Thymus (tissue), 11 donors: ENCODE results near the gene IMMP2L. TPM values are rescaled to one million over a fixed set of nuclear protein-coding genes. Genes with fewer than 3 reads are reported as not detected.

Experiments
- DNase-seq, 9 donors: peaks; one replicate each; pipeline ENCODE4 v3.0.0-alpha.2; 2013; ENCODE audit warnings: low spot score in 9 of 9, low read depth in 6 of 9, missing footprints in 1 of 9
- H3K27ac ChIP-seq, 2 donors: one replicate each; pipeline ENCODE4 v1.5.1; 2013; ENCODE audit warnings: control low read depth in 1 of 2, low read depth in 1 of 2, low read length in 1 of 2, mild to moderate bottlenecking in 1 of 2, moderate library complexity in 1 of 2
- H3K27me3 ChIP-seq, 2 donors: one replicate each; pipeline ENCODE4 v1.5.1; 2013; ENCODE audit warnings: low read length in 1 of 2; ENCODE audit not compliant: control insufficient read depth in 2 of 2, insufficient read depth in 1 of 2
- H3K36me3 ChIP-seq, 2 donors: one replicate each; pipeline ENCODE4 v1.5.1; 2013; ENCODE audit warnings: low read length in 1 of 2, mild to moderate bottlenecking in 1 of 2, moderate library complexity in 1 of 2; ENCODE audit not compliant: control insufficient read depth in 2 of 2, insufficient read depth in 2 of 2
- H3K4me1 ChIP-seq, 2 donors: one replicate each; pipeline ENCODE4 v1.5.1; 2013; ENCODE audit warnings: low read length in 2 of 2; ENCODE audit not compliant: control insufficient read depth in 2 of 2, insufficient read depth in 2 of 2
- H3K4me3 ChIP-seq, 2 donors: one replicate each; pipeline ENCODE4 v1.5.1; 2013; ENCODE audit warnings: low read length in 2 of 2, control low read depth in 1 of 2, mild to moderate bottlenecking in 1 of 2
- H3K9me3 ChIP-seq, 2 donors: one replicate each; pipeline ENCODE4 v1.5.1; 2013; ENCODE audit warnings: low read length in 1 of 2, mild to moderate bottlenecking in 1 of 2; ENCODE audit not compliant: control insufficient read depth in 2 of 2, insufficient read depth in 1 of 2
- WGBS: extraction: QIAGEN DNeasy Blood & Tissue Kit; methylation state at CpG from one replicate; pipeline ENCODE4 v1.1.7; 2013; 5-methylcytosine and 5-hydroxymethylcytosine counted together
- polyA plus RNA-seq: library from polyadenylated mRNA; stranded (reverse); fragments of 200-250 nt; gene quantifications from one replicate; pipeline ENCODE4 v1.2.3, GENCODE V29; 2013
- total RNA-seq: library from RNA; stranded (reverse); fragments of 120-200 nt; gene quantifications from one replicate; pipeline ENCODE4 v1.2.4, GENCODE V29; 2013
- donor health status: healthy.

Gene IMMP2L
- total and polyA plus RNA-seq, 2 donors, result 11.0 to 12.8 TPM

DNA sequence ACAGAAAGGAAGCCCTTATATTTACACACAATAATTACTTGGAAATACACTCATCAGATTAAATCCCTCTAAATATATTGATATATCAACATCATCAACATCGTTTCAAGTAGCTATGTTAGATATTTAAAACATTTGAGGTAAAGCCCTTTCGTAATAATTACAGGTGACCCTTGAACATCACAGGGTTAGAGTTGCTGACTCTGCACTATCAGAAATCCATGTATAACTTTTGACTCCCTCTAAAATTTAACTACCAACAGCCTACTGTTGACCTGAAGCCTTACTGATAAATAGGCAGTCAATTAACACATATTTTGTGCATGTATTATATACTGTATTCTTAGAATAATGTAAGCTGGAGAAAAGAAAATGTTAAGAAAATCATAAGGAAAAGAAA, 505.9 kb downstream of the IMMP2L start:
- Histone ChIP-seq H3K4me1 (peaks cover 0 to 5% of the 10 kb centered on the region in 2 donors), H3K27me3 (no peaks in the 10 kb centered on the region), H3K36me3 (no peaks in the 10 kb centered on the region), H3K27ac (no peak overlapping the region), H3K4me3 (no peak overlapping the region), H3K9me3 (no peaks in the 10 kb centered on the region)
- no peak for DNase-seq
- 99% methylated on average over 2 of the region's 2 CpGs for WGBS

DNA sequence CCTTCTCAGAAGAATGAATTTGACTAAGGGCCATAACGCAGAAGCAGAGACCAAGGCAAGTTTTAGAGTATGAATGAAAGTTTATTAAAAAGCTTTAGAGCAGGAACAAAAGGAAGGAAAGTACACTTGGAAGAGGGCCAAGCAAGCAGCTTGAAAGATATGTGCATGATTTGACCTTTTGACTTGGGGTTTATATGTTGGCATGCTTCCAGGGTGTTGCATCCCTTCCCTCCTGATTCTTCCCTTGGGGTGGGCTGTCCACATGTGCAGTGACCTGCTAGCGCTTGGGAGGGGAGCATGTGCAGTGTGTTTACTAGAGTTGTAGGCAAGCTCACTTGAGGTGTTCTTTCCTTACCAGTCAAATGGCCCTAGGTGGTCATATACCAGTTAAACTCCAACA, 509.3 kb downstream of the IMMP2L start:
- WGBS, result 93% methylated on average over 2 of the region's 2 CpGs
- DNase-seq, result no peak

DNA sequence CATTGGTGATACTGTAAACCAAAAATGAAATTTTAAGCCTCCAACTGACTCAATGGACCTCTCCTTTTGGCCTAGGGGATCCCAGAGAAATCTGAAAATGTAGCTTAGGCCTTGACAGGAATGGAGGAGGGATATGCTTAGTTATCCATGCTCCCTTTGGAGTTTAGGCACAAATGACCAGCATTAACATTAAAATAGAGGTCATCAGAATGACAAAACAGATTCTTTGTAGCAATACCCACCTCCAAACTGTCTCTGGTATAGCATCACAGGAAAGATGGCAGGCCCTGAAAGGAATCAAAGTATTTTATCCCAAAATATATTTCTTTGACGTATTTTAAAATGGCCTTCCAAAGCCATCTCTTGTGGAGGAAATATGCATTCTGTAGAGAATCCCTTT, 510.5 kb downstream of the IMMP2L start:
- DNase-seq, result no peak

More for the DNA sequence above, 509.3 kb downstream of the IMMP2L start:
- Histone ChIP-seq H3K27me3 (no peaks in the 10 kb centered on the region), H3K27ac (no peak overlapping the region), H3K4me3 (no peak overlapping the region), H3K9me3 (no peaks in the 10 kb centered on the region), H3K4me1 (peaks cover 0 to 5% of the 10 kb centered on the region in 2 donors), H3K36me3 (no peaks in the 10 kb centered on the region)

DNA sequence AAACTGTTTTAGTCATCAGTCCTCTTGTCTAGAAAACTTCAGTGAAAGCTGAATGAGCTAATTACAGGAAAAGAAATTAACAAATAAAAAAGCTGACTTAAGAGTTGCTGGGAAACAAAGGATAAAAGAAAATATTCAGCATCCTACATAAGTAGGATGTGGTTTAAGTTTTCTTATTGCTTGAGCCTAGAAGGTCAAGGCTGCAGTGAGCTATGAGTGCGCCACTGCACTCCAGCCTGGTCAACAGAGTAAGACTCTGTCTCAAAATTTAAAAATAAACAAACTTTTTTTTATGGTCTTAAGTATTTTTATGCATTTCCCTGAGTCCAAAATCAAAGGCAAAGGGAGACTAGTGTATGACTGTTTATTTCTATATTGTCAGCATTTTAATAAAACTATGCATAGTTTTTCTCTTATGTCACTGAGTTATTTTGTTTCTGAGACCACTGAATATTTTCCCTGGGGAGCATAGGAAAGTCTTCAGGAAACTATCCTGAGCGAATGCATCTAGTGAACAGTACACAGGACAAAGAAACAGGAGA, 511.3 kb downstream of the IMMP2L start:
- Histone ChIP-seq H3K27me3 (no peaks in the 10 kb centered on the region), H3K4me1 (peaks cover 0 to 5% of the 10 kb centered on the region in 2 donors), H3K27ac (no peak overlapping the region), H3K36me3 (no peaks in the 10 kb centered on the region), H3K9me3 (no peaks in the 10 kb centered on the region), H3K4me3 (no peak overlapping the region)
- WGBS, result 96% methylated on average over 2 of the region's 2 CpGs
- DNase-seq, result no peak

More for the DNA sequence above, 510.5 kb downstream of the IMMP2L start:
- no peak overlapping the region for H3K4me3 ChIP-seq
- H3K4me1 ChIP-seq, result peaks cover 0 to 5% of the 10 kb centered on the region in 2 donors
- no peaks in the 10 kb centered on the region for H3K27me3 ChIP-seq
- no peaks in the 10 kb centered on the region for H3K36me3 ChIP-seq
- 100% methylated on average over 1 of the region's 1 CpG for WGBS
- no peak overlapping the region for H3K27ac ChIP-seq
- H3K9me3 ChIP-seq, result no peaks in the 10 kb centered on the region

DNA sequence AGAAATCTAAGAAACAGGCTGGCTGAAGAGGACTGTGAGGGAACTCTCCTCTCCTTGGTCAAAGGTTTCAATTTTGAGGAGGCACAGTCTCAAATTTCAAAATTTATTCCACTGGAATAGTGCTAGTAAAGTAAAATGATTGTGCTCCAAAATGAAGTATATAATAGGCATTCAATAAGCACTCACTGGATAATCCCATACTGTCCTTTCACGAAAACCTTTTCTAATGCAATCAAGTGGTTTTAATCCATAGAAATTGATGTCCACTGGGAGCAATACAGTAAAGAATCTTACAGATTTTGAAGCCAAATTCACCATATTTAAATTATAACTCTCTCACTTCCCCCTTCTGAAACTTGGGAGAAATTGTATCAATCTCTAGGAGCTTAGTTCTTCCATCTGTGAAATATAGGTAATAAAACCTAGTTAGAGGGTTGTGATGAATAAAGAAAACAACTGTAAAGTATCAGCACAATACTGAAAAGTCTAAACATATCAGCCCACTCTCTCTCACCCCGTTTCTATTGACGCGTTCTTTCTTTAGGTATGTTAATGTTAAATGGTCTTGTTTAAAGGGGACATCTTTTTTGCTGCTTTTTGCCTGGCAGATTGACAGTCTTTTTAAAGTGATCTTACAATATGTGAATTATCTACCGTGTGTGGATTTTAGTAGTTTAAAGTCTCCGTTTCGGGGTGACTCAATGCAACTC, 512.2 kb downstream of the IMMP2L start:
- no peak overlapping the region for H3K4me3 ChIP-seq
- H3K27me3 ChIP-seq, result no peaks in the 10 kb centered on the region
- H3K9me3 ChIP-seq, result no peaks in the 10 kb centered on the region
- H3K36me3 ChIP-seq, result no peaks in the 10 kb centered on the region
- 84% methylated on average over 7 of the region's 7 CpGs for WGBS
- H3K27ac ChIP-seq, result no peak overlapping the region
- peaks cover 0 to 3% of the 10 kb centered on the region in 2 donors for H3K4me1 ChIP-seq
- DNase-seq, result no peak

DNA sequence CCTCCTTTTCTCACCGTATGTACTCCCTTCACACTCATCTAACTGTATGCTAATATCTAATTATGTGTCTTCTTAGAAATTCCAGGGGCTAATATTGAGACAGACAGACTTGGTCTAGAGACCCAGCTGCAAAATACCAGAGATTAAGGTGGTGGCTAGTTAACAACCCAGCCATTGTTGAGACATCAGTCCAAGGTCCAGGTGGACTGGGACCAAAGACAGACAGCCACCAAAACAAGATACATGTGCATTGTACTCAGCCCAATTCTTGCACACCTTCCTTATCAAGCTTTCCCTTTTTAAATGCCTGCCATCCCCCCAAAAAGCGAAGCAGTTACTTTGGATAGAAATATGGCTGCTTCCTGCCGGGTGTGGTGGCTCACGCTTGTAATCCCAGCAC, 514.7 kb downstream of the IMMP2L start:
- no peak overlapping the region for H3K4me3 ChIP-seq
- DNase-seq, result no peak
- no peaks in the 10 kb centered on the region for H3K36me3 ChIP-seq
- no peaks in the 10 kb centered on the region for H3K4me1 ChIP-seq
- H3K9me3 ChIP-seq, result no peaks in the 10 kb centered on the region
- no peak overlapping the region for H3K27ac ChIP-seq
- 98% methylated on average over 4 of the region's 4 CpGs for whole genome bisulfite sequencing
- no peaks in the 10 kb centered on the region for H3K27me3 ChIP-seq

DNA sequence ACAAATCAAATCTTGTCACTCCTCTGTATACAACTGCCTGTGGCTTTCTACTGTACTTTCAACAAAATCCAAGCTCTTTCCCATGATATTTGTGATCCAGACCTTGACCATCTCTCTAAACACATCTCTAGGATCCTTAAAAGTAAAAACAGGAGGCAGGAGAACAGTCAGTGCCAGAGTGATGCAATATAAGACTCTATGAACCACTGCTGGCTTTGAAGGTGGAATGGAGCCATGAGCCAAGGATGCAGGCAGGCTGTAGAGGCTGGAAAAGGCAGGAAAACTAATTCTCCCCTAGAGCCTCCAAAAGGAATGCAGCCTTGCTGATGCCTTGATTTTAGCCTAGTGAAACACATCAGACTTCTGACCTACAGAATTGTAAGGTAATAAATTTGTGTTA, 516.8 kb downstream of the IMMP2L start:
- no peaks in the 10 kb centered on the region for H3K27me3 ChIP-seq
- no peak for DNase-seq
- no peaks in the 10 kb centered on the region for H3K9me3 ChIP-seq
- no peaks in the 10 kb centered on the region for H3K36me3 ChIP-seq
- H3K27ac ChIP-seq, result no peak overlapping the region
- no peak overlapping the region for H3K4me3 ChIP-seq
- no peaks in the 10 kb centered on the region for H3K4me1 ChIP-seq

DNA sequence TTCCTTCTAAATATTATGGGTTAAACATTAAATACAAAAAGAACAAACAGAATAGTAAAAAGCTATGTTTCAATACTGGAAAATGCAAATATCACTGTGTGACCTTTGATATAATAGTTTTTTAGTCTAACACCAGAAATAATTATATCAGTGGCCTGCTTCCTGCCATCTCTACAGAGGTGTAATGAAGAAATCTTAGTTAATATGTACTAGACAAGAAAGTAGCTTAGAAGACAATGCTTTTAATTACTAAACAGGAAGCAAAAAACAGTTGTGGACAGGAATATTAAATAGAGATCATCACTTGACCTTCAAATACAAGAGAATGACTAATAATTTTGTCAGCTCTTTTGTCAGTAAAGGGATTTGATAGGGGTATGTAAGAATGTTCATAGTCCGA, 518.7 kb downstream of the IMMP2L start:
- WGBS, result 97% methylated on average over 1 of the region's 1 CpG
- Histone ChIP-seq H3K4me1 (no peaks in the 10 kb centered on the region), H3K27me3 (no peaks in the 10 kb centered on the region), H3K27ac (no peak overlapping the region), H3K4me3 (no peak overlapping the region), H3K36me3 (no peaks in the 10 kb centered on the region), H3K9me3 (no peaks in the 10 kb centered on the region)
- no peak for DNase-seq

DNA sequence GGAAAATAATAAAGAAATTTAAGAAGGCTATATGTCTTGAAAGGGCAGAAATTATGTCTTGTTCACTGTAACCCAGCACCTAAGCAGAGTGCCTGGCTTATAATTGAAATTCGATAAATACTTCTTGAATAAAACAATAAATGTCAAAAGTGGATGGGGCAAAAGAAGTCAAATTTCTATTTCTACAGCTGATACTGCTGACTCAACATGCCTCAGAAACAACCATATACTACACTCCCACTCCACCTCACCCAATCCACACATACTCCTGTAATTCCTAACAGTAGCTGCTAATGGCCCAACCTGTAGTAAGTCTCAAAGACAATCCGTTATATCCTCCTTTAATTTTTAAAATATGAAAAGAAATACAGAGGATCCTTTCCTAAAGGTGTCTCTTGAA, 519.5 kb downstream of the IMMP2L start:
- H3K36me3 ChIP-seq, result no peaks in the 10 kb centered on the region
- 97% methylated on average over 2 of the region's 2 CpGs for WGBS
- no peaks in the 10 kb centered on the region for H3K27me3 ChIP-seq
- H3K9me3 ChIP-seq, result no peaks in the 10 kb centered on the region
- no peaks in the 10 kb centered on the region for H3K4me1 ChIP-seq
- no peak for DNase-seq
- H3K4me3 ChIP-seq, result no peak overlapping the region
- H3K27ac ChIP-seq, result no peak overlapping the region
